ENCODE results near the gene IL7R.

DNA sequence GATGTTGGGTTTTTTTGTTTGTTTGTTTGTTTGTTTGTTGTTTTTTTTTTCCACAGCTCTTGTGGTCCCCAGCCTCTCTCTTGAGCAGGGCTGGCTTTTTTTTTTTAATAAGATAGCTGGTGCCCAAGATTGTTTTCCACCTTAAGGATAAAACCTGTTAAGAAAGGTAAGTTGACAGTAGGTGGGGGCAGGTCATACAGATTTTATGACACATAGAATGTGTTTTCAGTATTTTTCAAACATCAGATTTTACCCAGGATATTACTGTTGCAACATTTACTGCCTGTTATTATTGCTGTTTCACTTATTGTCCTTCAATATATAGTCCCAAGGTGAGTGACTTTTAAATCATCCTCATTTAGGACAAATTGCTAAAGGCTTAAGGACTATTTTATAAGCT, 3.9 kb upstream of the IL7R start:
- TF ChIP-seq, protein P1, sequence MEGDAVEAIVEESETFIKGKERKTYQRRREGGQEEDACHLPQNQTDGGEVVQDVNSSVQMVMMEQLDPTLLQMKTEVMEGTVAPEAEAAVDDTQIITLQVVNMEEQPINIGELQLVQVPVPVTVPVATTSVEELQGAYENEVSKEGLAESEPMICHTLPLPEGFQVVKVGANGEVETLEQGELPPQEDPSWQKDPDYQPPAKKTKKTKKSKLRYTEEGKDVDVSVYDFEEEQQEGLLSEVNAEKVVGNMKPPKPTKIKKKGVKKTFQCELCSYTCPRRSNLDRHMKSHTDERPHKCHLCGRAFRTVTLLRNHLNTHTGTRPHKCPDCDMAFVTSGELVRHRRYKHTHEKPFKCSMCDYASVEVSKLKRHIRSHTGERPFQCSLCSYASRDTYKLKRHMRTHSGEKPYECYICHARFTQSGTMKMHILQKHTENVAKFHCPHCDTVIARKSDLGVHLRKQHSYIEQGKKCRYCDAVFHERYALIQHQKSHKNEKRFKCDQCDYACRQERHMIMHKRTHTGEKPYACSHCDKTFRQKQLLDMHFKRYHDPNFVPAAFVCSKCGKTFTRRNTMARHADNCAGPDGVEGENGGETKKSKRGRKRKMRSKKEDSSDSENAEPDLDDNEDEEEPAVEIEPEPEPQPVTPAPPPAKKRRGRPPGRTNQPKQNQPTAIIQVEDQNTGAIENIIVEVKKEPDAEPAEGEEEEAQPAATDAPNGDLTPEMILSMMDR (conservative IDR thresholded peaks at IDR 0.05; ENCODE audit: low read depth, low read length): no peak
- TF ChIP-seq SMC3 (IDR thresholded peaks at IDR 0.05; ENCODE audit: low read depth, low read length): no peak
- no peak for TF ChIP-seq RFX5 (IDR thresholded peaks at IDR 0.05; ENCODE audit: low read depth, low read length)
- TF ChIP-seq, protein P2, sequence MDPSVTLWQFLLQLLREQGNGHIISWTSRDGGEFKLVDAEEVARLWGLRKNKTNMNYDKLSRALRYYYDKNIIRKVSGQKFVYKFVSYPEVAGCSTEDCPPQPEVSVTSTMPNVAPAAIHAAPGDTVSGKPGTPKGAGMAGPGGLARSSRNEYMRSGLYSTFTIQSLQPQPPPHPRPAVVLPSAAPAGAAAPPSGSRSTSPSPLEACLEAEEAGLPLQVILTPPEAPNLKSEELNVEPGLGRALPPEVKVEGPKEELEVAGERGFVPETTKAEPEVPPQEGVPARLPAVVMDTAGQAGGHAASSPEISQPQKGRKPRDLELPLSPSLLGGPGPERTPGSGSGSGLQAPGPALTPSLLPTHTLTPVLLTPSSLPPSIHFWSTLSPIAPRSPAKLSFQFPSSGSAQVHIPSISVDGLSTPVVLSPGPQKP (IDR thresholded peaks at IDR 0.05; ENCODE audit: borderline replicate concordance, low read depth, low read length): no peak
- no peak for TF ChIP-seq FOS (IDR thresholded peaks at IDR 0.05; ENCODE audit: low read depth, low read length)
- no peak for TF ChIP-seq MXI1 (IDR thresholded peaks at IDR 0.05; ENCODE audit: borderline replicate concordance, low read depth, low read length)
- TF ChIP-seq CHD1 (IDR thresholded peaks at IDR 0.05; ENCODE audit: low read depth, low read length): no peak
- TF ChIP-seq, protein P3, sequence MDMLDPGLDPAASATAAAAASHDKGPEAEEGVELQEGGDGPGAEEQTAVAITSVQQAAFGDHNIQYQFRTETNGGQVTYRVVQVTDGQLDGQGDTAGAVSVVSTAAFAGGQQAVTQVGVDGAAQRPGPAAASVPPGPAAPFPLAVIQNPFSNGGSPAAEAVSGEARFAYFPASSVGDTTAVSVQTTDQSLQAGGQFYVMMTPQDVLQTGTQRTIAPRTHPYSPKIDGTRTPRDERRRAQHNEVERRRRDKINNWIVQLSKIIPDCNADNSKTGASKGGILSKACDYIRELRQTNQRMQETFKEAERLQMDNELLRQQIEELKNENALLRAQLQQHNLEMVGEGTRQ (IDR thresholded peaks at IDR 0.05; ENCODE audit: low read depth, low read length): no peak
